Hypothalamus (tissue), 51 donors: Measurements from ENCODE around the gene KBTBD4.
A peak's percentile ranks its signal among the peaks of the same experiment; 100 is the strongest.

ENCODE experiments used
- DNase-seq, 51 donors: peaks; one replicate each; lab custom pipeline; 2025; lab: John Stamatoyannopoulos, UW

The KBTBD4 gene

DNA sequence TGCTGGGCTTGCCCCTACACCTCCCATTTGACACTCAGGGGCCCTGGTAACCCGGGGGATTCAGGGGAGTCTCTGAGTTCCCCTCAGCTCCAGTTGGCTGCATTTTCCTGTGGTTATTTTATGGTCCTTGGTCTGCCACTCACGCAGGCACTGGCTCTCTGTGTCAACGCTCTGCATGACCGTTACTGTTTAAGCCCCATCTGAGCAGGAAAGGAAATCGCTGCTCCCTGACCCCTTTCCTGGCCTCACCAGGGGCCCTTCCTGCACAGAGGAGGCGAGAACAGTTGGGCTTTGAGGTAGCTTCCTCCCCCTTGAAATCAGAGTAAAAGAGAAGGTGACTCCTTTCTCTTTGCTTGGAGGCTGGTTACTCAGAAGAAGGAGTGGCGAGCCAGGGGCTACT, 13.0 kb upstream of the KBTBD4 start:
- no peak for DNase-seq

DNA sequence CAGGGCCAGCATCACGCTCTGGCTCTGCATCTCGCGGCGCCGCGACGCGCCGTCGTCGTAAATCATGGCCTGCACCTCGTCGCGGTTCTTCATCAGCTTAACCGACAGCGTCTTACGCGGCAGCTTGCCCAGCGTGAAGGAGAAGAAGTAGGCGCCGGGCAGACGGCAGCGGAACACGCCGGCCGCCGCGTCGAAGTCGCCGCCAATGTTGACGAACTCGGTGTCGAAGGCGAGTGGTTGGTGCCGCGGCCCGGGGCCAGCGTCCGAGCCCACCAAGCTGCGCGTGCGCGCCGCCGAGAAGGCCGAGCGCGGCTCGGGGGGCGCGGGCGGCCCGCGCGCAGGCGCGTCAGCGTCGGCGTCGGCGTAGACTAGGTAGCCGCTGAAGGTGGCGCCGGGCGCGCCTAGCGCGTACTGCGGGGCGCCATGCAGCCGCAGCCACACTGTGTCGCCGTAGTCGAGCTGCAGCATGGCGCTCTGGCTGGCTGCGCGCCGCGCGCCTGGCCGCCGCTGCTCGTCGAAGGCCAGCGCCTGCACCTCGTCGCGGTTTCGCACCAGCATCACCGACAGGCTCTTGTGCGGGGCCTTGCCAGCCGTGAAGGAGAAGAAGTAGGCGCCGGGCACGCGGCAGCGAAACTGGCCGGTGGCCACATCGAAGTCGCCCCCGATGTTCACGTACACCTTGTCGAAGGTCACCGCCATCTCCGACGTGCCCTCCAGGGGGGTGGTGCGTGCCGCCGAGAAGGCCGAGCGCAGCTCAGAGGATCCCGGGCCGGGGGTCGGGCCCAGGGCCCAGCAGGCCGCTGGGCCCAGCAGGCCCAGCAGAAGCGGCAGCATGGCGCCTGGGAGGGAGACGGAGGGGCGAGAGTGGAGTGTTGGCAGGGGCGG, 11.4 kb upstream of the KBTBD4 start:
- no peak for DNase-seq

DNA sequence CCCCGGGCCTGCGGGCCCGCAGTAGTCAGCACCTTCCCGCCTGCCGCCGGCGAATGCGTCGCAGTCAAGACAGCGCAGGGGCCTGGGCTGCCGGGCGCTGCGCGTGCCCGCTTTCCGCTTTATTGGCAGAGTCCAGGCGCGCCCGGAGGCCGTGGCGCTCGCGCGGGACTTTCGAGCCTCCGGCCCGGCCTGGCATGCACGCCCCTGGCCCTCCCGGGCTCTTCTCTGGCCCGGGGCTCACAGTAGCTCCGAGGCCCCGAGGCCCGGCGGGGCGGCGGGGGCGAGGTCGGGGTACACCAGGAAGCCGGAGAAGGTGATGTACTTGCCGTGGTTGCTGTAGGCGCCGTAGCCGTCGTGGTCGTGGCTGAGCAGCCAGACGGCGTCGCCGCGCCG, 10.8 kb upstream of the KBTBD4 start:
- no peak for DNase-seq

DNA sequence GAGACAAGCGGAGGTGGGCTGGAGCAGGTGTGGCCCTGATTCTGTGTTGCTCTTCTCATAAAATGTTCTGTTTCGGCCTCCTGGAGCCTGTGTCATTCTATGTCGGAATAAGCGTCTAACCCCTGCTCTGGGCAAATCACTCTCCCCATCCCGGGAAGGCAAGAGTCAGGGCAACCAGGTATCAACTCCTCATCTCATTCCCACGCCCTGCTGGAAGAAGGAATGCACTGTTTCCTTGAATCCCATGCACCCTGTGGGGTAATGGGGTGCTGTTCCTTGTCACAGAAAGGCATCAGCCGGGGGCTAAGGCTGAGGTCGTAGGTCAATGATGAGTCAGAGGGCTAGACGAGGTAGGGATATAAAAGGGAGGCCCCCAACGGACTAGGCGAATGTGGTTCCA, 10.3 kb upstream of the KBTBD4 start:
- DNase-seq, result no peak

DNA sequence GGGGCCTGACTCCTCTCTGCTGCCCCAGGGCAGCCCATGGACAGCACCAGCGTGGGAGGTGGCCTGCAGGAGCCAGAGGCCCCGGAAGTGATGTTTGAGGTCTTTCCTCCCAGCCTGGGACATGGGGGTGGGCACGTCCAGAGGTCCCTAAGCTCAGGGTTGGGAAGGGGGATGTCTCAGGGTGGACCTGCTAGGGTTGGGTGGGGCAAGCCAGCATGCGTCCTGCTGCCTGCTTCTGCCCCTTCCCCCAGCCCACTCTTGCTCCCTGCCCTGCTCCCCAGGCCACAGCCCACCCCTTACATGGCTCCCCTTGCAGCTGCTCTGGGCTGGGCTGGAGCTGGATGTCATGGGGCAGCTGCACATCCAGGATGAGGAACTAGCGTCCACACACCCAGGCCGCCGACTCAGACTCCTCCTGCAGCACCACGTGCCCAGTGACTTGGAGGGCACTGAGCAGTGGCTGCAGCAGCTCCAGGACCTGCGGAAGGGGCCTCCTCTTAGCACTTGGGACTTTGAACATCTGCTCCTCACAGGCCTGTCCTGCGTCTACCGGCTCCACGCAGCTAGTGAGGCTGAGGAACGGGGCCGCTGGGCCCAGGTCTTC, 9.1 kb upstream of the KBTBD4 start:
- DNase-seq, result peak in 25 of 51 donors; percentile 20 to 71 (median 44)

DNA sequence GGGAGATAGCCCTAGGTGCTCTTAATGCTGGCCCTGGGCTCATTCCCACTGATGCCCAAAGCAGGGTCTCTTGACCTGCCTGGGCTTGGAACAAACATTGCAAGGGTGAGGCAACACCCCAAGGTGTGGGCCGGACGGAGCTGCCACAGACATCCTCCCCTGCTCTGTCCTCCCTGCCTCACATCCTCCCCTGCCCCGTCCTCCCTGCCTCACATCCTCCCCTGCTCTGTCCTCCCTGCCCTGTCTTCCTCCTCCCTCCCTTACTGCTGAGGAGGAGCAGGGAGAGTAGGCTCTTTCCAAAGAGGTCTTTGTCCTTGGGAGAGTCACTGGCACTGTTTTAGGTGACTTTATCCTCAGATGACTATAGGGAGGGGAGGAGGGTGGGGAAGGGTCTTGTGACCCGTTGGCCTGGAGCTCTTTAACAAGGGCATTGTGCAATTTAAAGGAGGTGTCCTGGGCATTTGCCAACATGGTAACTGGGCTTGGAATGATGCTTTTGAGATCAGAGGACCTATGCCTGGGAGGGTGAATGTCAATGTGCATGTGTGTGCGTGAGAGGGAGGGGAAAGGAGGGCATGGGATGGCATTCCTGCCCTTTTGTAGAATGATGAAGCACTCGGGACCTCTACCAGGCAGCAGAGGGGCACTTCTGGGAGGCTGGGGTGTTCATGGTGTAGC, 8.4 kb upstream of the KBTBD4 start:
- DNase-seq, result no peak

DNA sequence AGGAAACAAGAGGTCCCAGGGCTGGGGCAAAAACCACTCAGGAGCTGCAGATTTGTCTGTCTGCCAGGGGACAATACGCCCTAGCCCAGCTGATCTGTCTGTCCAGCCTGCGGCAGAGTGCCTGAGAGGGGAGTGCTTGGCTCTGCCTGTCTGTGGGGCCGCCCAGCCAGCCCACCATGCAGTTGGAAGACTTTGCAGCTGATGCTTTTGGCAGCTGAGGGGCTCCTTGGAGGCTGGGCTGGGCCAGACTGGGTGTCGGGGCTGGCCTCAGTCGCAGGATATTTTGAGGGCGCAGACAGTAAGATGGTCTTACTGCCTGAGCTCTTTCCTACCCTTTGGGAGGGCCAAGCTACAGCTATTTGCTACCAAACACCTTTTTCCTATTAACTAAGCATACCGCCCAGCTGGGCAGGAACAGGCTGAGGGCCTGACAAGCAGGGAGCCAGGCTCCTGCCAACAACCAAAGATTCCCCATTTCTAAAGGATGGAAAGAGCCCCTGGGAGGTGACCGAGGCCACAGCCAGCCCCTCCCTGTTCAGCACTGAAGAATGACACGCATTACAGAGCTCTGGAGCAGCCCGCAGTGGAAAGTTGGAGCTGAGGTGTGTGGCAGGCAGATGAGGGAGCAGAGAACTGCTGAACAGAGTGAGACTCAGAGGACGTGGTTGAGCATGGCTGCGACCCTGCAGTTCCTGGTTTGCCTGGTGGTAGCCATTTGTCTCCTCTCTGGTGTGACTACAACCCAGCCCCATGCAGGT, 7.5 kb upstream of the KBTBD4 start, which contains the start of gene FAM180B:
FAM180B (plus strand) TSS at position 581 of the 758 bp plus-strand sequence; CDS start at position 672, 91 bp downstream.
- DNase-seq, result peak in 15 of 51 donors; percentile 12 to 63 (median 55)

DNA sequence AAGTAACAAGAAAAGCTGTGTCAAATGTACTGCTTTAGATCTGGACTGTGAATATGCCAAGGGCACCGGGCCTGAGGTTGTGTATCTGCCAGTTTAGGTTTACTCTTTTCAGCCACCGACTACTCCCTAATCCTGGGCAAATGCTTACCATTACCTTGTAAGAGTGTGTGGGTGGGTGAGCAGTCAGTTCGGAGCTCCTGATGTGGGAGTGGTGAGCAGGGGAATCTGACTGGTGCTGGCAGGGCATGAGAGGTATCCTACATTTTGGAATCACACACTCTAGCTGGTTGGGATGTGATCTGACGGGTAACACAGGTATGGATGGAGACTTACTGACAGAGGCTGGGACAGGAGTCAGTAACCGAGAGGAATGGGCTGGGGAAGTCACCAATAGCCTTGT, 5.1 kb upstream of the KBTBD4 start:
- DNase-seq, result no peak

DNA sequence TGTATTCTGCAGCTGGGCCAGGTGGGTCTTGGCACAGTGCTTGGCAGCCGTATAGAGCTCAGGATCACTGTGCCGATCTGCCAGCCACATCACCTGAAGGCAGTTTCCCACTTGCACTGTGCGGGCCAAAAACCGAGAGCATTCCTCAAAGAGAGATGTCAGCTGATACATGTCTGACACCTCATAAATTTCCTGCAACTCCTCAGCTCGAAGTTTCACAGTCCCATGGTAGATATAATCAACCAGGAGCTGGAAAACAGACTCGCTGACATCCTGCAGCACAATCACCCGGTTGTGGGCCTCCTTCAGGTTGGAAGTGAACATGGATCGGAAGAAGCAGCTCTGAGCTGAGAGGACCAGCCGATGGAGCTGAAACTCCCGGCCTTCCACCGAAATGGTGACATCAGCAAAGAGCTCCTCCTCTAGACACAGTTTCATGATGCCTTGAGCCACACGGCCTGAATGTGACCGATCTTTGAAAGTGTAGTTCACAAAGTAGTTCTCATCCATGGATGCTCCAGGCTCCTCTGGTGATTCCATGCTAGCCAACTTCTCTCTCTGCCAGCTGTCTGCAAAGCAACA, 1.2 kb downstream of the KBTBD4 start:
- DNase-seq, result no peak

DNA sequence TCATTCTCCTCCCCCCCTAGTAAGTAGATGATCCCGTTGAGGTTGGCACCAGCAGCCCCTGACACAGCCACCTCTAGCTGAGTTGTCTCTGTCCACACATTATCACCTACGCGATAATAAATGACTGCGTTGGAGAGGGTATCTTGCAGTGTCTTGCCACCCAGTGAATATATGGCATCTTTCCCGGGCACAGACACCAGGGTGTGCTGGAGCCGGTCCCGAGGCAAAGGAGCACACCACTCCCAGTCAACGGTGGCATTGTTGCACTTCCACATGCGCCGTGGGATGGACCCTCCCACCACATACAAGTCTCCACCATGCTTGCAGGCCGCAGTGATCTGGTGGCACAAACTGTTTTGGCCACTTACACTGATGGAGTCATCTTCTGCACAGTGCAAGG, 5.4 kb downstream of the KBTBD4 start:
- DNase-seq, result peak in 22 of 51 donors; percentile 18 to 58 (median 36)

DNA sequence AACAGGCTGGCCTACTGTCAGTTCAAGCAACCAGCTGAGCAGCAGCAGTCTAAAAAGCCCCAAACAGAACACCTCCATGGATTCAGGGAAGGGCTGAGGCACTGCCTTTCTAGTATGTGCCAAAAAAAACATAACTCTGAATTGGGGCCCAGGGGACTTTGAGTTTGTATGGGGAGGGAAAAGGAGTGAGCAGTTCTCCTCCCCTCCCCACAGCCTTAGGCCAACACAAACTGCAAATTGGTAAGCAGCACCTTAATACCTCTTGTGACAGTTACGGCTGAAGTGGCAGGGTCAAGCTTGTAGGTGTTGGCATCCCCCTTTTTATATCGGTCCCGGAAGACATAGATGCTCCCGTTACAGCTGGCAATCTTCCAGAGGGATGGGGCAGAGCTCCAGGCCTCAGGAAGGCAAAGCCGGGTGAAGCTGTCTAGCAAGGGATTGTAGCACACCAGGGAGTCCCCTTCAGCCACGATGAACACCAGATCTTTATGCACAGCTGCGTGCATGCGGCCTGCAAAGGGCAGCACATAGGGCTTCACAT, 6.0 kb downstream of the KBTBD4 start:
- peak in 1 of 51 donors; percentile 21 for DNase-seq

DNA sequence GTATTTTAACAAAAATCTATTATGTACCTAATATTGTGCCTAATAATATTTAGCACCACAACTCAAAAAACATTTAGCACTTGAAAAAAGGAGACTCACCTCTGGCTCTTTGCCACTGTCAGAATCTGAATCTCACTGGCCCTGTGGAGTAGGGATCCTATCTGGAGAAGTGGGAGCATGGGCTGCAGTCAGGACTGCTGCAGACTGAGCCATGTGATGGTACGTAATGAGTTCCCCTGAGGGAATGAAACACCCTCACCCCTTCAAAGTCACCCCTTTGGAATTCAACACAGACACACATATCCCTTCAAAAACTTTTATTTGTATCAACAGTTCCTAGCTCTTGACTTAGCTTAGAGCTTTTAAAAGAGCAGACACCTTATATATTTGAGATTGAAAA, 6.9 kb downstream of the KBTBD4 start:
- no peak for DNase-seq

DNA sequence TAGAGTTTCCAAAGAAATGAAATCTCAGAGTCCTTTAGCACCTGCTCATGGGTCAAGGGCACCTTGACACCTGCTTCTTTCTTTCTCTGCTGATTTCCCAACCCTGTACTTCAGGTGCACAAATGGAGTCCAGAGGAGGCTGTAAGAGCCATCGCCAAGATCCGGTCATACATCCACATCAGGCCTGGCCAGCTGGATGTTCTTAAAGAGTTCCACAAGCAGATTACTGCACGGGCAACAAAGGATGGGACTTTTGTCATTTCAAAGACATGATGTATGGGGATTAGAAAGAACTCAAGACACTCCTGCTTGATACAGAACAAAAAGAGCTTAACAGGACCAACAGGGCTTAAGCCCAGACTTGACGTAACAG, 7.4 kb downstream of the KBTBD4 start:
- no peak for DNase-seq

DNA sequence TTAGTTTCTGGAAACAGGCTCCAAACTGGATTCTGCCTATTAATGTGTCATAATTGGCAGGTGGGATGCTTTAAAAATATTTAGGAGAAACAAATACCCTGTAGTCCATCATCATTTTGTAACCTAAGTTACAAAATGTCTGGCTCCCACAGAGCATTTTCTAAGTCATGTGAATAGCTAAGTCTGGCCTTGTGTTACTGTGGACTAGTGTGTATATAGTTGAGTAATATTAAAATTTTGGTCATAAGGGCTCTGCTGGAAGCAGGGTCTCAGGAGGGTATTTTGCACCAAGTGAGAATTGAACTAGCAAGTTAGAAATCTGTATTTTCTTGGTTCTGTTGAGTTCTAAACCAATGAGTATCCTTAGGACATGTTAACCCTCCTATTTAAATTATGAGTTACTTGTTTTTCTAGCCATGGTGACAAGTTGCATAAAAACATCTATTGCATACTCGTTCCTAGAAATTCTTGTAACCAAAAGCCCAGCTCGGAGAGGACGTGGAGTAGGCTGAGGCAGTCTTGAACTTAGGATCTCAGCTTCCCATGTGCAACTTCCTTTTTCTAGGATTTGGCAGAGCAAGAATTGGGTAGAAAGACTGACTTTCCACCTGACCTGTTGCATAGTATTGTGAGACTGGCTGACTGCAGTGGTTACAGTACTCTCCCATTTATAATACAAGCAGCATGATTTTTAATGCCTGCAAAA, 8.0 kb downstream of the KBTBD4 start:
- no peak for DNase-seq

DNA sequence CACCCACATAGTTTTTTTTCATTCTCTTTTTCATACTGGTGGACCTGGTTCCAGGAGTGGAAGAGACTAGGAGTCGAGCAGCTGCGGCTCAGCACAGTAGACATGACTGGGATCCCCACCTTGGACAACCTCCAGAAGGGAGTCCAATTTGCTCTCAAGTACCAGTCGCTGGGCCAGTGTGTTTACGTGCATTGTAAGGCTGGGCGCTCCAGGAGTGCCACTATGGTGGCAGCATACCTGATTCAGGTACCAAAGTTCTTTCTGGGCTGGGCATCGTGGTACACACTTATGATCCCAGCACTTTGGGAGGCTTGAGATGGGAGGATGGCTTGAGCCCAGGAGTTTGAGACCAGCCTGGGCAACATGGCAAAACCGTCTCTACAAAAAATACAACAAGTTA, 9.1 kb downstream of the KBTBD4 start:
- no peak for DNase-seq

DNA sequence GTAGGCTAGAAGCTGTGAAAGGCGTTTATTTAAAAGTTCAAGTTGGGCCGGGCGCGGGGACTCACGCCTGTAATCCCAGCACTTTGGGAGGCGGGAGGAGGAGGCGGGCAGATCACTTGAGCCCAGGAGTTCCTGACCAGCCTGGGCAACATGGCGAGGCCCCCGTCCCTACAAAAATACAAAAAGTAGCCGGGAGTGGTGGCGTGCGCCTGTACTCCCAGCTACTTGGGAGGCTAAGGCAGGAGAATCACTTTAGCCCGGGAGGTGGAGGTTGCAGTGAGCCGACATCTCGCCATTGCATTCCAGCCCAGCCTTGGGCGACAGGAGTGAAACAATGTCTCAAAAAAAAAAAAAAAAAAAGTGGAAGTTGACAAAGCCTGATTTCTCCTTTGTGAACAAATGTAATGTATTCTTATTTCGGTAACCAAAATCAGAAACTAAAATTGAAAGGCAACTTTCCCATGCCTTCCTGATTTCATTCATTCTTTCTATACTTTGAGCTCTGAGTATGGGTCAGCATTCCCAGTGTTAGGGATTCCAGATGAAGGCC, 12.5 kb downstream of the KBTBD4 start:
- DNase-seq, result no peak

DNA sequence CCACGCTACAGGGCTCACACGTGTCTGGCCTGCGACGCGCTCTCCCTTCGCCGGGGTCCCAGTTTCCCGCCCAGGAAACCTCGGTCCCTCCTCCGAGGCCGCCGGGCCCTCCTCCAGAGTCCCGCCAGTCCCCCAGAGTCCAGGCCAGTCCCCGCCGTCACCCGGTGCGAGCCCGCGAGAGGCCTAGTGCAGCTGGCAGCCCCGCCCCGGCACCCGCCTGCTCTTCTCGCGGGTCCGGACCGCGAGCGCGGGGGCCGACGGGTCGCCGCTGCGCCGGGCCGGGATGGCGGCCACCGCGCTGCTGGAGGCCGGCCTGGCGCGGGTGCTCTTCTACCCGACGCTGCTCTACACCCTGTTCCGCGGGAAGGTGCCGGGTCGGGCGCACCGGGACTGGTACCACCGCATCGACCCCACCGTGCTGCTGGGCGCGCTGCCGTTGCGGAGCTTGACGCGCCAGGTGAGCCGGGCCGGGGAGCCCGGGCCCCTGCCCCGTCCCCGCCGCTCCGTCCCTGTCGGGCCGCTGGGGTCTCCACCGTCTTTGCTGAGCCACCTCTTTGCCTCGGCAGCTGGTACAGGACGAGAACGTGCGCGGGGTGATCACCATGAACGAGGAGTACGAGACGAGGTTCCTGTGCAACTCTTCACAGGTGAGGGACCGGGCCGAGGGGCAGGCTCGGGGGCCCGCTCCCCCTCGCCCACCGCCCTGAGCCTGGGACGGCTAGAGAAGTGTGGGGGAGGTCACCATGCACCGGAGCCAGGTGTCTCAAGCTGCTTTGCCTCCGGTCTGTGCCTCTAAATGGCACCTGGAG, 13.2 kb downstream of the KBTBD4 start, which contains the start of gene PTPMT1:
PTPMT1 (plus strand) TSS at position 260 of the 809 bp plus-strand sequence; CDS start at position 284, 24 bp downstream.
- DNase-seq, result peak in 35 of 51 donors; percentile 17 to 75 (median 40)

DNA sequence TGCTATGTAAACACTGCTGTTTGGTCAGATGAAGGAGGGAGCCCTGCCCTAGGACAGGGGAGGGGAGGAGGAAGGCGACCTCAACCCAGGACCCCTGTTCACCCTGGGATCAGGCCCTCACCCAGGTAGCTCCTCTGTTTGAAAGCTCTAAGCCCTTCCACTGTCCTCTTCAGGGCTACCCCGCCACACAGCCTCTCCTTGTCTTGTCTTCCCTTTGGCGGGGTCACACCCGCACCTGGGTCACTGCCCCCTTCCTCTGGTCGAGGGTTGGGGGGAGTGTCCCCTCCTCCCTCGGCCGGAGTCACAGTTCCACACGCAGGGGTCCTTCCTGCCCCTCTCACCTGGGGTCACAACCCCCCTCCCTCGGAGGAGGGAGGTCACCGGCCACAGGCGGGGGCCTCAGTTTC, 13.8 kb downstream of the KBTBD4 start:
- DNase-seq, result no peak
